ENCODE measurements around the gene NHERF2.
"Not testable (repeated sequence)": the region's sequence is repeated elsewhere in the genome, so short reads cannot be mapped to it uniquely, and the experiment has no call there.

Gene NHERF2

DNA sequence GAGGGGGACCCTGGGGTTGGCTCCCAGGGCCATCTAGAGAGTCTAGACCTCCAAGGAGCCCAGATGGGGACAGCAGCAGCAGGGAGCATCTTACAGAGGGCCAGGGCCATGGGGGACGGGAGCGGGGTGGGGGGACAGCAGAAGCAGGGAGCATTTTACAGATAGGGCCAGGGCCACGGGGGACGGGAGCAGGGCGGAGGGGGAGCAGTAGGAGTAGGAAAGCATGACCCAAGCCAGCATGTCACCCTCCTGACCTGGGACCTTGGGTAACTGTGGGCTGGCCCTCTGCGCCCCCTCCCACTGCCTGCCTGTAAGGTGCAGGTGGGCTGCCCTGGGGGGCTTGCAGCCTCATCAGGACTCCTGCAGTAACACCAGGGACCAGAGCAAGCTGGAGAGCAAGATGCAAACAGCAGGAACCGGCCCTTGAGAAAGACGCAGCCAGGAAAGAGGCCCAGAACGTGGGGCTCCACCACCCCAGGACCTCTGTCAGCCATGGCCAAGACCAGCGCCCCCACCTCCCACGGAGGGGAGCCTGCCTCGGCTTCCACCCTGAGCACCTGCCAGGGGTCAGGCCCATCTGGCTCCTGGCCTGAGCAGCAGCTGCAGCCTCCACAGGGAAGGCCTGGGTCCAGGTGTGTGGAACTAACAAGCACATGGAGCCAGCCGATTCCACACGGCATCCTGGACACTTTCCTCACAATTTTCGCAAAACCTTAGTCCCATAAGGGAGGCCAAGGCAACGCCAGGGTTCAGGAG lies 19.4 kb upstream of the NHERF2 start:
- H3K4me3 ChIP-seq (ENCODE audit: control insufficient read depth, low read depth, low read length) = peak overlapping the region; percentile 63
- TF ChIP-seq, protein P1, sequence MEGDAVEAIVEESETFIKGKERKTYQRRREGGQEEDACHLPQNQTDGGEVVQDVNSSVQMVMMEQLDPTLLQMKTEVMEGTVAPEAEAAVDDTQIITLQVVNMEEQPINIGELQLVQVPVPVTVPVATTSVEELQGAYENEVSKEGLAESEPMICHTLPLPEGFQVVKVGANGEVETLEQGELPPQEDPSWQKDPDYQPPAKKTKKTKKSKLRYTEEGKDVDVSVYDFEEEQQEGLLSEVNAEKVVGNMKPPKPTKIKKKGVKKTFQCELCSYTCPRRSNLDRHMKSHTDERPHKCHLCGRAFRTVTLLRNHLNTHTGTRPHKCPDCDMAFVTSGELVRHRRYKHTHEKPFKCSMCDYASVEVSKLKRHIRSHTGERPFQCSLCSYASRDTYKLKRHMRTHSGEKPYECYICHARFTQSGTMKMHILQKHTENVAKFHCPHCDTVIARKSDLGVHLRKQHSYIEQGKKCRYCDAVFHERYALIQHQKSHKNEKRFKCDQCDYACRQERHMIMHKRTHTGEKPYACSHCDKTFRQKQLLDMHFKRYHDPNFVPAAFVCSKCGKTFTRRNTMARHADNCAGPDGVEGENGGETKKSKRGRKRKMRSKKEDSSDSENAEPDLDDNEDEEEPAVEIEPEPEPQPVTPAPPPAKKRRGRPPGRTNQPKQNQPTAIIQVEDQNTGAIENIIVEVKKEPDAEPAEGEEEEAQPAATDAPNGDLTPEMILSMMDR (conservative IDR thresholded peaks at IDR 0.05; ENCODE audit: control insufficient read depth, insufficient read depth, low read depth, low read length) = no peak

DNA sequence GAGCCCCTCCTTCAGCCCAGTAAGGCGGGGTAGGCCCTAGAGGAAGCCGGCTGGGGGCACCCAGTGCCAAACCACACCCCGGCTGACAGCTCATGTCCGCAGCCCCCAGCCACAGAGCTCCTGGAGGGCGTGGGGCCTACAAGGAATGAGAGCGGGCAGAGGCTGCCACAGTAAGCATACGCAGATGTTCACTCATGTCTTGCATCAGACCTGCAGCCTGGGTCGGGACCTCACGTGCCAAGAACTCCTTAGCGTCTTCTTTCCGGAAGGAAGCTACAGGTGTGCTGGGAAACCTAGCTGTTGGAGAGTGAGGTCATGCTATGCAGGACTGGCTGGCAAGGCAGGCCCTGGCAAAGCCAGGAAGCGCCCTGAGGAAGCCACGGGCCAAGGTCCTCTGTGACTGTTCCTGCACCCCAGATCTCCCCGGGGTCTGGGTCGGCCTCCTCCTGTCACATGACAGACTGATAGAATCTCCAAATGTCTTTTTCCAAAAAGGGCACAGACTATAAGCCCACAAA lies 18.6 kb upstream of the NHERF2 start:
- DNase-seq (ENCODE audit: low read depth) = peak; percentile 89

More for the DNA sequence above, 19.4 kb upstream of the NHERF2 start:
- DNase-seq (ENCODE audit: low read depth) = no peak

DNA sequence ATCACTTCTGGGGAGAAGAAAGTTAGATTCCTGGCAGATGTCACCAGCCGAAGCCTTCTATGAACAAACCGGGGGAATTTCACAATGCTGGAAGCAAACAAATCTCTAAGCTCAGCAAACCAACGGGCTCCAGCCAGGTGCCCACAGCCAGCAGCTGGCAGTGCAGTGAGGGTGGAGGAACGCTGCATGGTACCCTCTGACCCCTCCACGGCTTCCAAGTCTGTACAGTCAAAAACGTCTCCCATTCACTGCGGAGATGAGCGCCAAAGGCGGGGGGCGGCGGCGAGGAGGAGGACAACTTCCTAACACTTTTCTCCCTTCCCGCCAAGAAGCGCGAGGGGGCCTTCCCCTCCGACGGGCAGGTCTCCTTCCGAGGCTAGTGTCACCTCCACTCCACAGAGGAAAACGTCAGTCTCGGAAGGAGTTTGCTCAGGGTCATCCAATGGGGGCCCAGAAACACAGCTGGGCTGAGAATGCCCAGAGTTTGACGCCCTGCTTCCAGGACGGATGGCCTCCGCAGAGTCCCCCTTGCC lies 18.0 kb upstream of the NHERF2 start:
- TF ChIP-seq, protein P1 (conservative IDR thresholded peaks at IDR 0.05; ENCODE audit: control insufficient read depth, insufficient read depth, low read depth, low read length) = no peak
- peak; percentile 55 for DNase-seq (ENCODE audit: low read depth)
- H3K4me3 ChIP-seq (ENCODE audit: control insufficient read depth, low read depth, low read length) = peak overlapping the region; percentile 63

More for the DNA sequence above, 18.6 kb upstream of the NHERF2 start:
- TF ChIP-seq, protein P1 (conservative IDR thresholded peaks at IDR 0.05; ENCODE audit: control insufficient read depth, insufficient read depth, low read depth, low read length) = no peak
- peak overlapping the region; percentile 63 for H3K4me3 ChIP-seq (ENCODE audit: control insufficient read depth, low read depth, low read length)

DNA sequence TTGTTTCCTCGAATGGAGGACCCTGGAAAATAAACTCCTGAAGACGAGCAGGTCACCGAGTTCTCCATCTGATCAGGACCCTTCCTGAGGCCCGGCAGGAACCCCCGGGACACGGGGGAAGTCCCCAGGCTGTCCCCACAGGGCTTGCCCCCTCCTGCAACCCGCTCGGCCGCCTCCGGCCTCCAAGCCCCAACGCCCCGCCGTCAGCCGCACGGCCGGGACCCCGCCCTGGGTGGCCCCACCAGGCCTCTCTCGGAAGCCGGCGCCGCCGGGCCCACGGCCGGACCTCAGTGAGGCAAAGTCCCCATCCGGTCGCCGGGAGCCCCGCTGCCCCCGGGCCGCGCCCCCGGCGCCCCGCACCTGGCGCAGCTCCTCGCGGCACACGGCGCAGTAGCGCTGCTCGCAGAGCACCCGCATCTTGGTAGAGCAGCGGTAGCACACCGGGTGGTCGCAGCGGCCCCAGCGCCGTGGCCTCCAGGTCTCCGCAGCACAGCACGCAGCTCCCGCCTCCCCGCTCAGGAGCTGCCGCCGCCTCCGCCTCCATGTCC lies 17.5 kb upstream of the NHERF2 start:
- TF ChIP-seq, protein P1 (conservative IDR thresholded peaks at IDR 0.05; ENCODE audit: control insufficient read depth, insufficient read depth, low read depth, low read length) = no peak
- H3K4me3 ChIP-seq (ENCODE audit: control insufficient read depth, low read depth, low read length) = peak overlapping the region; percentile 63
- no peak for DNase-seq (ENCODE audit: low read depth)

DNA sequence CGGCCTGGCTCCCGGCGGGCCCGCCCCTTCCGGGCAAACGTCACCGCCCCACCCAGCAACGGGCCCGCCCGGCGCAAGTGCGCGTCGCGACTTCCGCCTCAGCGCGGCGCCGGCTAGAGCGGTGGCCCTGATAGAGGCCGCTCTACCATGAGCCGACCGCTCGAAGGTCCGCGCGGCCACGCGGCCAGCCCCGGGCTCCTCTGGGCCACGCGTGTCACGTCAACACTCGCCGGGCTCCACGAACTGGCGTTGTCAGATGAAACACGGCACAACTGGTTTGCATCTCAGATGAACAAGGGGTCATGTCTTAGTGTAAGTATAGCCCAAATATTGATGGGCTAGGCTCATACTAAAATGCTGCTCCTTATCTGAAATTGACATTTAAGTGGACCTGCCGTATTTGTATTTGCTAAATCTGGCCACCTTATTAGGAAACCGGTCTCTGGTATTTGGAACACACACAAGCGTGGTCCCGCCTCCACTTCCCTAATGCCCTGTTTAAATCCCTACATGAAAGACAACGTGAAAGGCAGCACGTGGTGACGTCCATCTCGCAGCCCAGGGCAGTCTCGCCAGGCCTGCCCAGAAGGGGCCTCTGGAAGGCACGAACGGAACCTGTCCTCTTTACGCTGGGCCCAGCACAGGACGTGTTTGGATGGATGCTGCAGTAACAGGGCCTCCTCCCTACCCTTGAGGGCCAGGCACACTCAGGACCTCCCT lies 16.8 kb upstream of the NHERF2 start, which contains the start of gene ZNF598:
Gene ZNF598 (minus strand): TSS at position 31 of the 720 bp plus-strand sequence.
- DNase-seq (ENCODE audit: low read depth) = peak; percentile 77
- H3K4me3 ChIP-seq (ENCODE audit: control insufficient read depth, low read depth, low read length) = peak within 1 kb of the TSS; percentile 81
- TF ChIP-seq, protein P1 (conservative IDR thresholded peaks at IDR 0.05; ENCODE audit: control insufficient read depth, insufficient read depth, low read depth, low read length) = no peak

DNA sequence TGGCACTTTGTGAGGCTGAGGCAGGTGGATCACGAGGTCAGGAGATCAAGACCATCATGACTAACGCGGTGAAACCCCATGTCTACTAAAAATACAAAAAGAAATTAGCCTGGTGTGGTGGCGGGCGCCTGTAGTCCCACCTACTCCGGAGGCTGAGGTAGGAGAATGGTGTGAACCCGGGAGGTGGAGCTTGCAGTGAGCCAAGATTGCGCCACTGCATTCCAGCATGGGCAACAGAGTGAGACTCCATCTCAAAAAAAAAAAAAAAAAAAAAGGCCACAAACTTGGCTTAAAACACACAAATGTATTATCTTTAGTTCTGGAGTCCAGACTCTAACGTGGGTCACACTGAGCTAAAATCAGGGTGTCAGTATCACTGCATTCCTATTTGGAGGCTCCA lies 15.0 kb upstream of the NHERF2 start:
- H3K4me3 ChIP-seq (ENCODE audit: control insufficient read depth, low read depth, low read length); DNase-seq (ENCODE audit: low read depth): not testable (repeated sequence)
